NCI-H128 (cell line): ENCODE measurements around the gene PYDC2.

Experiments
- DNase-seq: peaks from one replicate; lab custom pipeline; 2025; ENCODE audit not compliant: unreplicated experiment; lab: John Stamatoyannopoulos, UW

Gene PYDC2

GRCh38 chr3:191461113-191461595 lies at the start of gene PYDC2:
TSS of gene PYDC2 (plus strand) at chr3:191461163. CDS start at chr3:191461163, 0 bp downstream.
- DNase-seq, result no peak

- no peak for DNase-seq
These were observed 48.2 kb upstream of the PYDC2 start for GRCh38 chr3:191412759-191413158.

- DNase-seq, result no peak
These were observed 46.7 kb upstream of the PYDC2 start for GRCh38 chr3:191414286-191414685.

- no peak for DNase-seq
These were observed 46.2 kb upstream of the PYDC2 start for GRCh38 chr3:191414732-191415131.

GRCh38 chr3:191415566-191415965 lies 45.4 kb upstream of the PYDC2 start:
- DNase-seq, result no peak

- no peak for DNase-seq
These were observed 43.6 kb upstream of the PYDC2 start for GRCh38 chr3:191417457-191417729.

GRCh38 chr3:191420771-191421170 lies 40.2 kb upstream of the PYDC2 start:
- DNase-seq, result no peak

GRCh38 chr3:191424881-191425280 lies 36.1 kb upstream of the PYDC2 start:
- DNase-seq, result no peak

- DNase-seq, result no peak
These were observed 35.6 kb upstream of the PYDC2 start for GRCh38 chr3:191425322-191425734.

GRCh38 chr3:191426311-191426710 lies 34.7 kb upstream of the PYDC2 start:
- DNase-seq, result no peak

- DNase-seq, result no peak
These were observed 32.8 kb upstream of the PYDC2 start for GRCh38 chr3:191428177-191428576.

GRCh38 chr3:191430103-191430502 lies 30.9 kb upstream of the PYDC2 start:
- DNase-seq, result no peak

- DNase-seq, result no peak
These were observed 29.7 kb upstream of the PYDC2 start for GRCh38 chr3:191431160-191431822.

GRCh38 chr3:191432162-191432561 lies 28.8 kb upstream of the PYDC2 start:
- DNase-seq, result no peak

- no peak for DNase-seq
These were observed 26.9 kb upstream of the PYDC2 start for GRCh38 chr3:191434024-191434423.

GRCh38 chr3:191435981-191436380 lies 25.0 kb upstream of the PYDC2 start:
- no peak for DNase-seq

- no peak for DNase-seq
These were observed 22.7 kb upstream of the PYDC2 start for GRCh38 chr3:191438150-191438814.

- DNase-seq, result no peak
These were observed 20.4 kb upstream of the PYDC2 start for GRCh38 chr3:191440532-191440931.

GRCh38 chr3:191441687-191442086 lies 19.3 kb upstream of the PYDC2 start:
- no peak for DNase-seq

- DNase-seq, result no peak
These were observed 16.4 kb upstream of the PYDC2 start for GRCh38 chr3:191444569-191444968.

- DNase-seq, result no peak
These were observed 11.7 kb upstream of the PYDC2 start for GRCh38 chr3:191449256-191449655.

- DNase-seq, result no peak
These were observed 5.6 kb upstream of the PYDC2 start for GRCh38 chr3:191455257-191455952.
